IPS-NIHi11 (cell line): ENCODE data around the gene ETFA.
"Not testable (repeated sequence)": the region's sequence is repeated elsewhere in the genome, so short reads cannot be mapped to it uniquely, and the experiment has no call there.

ENCODE experiments used
- DNase-seq: peaks from one replicate; pipeline ENCODE4 v3.0.0; 2012; ENCODE audit warnings: mixed read lengths, low spot score

Gene ETFA

DNA sequence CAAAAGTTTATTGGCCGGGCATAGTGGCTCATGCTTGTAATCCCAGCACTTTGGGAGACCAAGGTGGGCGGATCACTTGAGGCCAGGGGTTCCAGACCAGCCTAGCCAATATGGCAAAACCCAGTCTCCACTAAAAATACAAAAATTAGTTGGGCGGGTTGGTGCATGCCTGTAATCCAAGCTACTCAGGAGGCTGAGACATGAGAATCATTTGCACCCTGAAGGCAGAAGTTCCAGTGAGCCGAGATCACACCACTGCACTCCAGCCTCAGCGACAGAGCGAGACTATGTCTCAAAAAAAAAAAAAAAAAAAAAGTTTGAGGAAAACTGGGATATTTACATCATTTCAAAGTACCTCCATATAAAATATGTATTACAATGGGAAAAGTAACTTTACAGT, 40.4 kb downstream of the ETFA start:
- no peak for DNase-seq

DNA sequence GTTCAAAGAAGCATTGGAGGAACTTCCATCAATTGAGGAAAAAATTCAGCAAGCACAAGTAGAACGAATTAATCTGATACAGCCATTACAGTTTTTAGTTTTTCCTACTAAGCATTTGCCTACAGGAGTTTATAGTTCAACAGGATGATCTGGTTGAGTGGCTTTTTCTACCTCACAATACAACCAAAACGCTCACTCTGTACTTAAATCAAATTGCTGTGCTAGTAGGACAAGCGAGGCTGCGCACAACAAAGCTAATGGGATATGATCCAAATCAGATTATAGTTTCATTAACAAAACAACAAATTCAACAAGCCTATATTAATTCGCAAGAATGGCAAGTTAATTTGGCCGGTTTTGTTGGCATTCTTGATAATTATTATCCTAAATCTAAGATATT, 44.2 kb downstream of the ETFA start:
- DNase-seq = no peak

DNA sequence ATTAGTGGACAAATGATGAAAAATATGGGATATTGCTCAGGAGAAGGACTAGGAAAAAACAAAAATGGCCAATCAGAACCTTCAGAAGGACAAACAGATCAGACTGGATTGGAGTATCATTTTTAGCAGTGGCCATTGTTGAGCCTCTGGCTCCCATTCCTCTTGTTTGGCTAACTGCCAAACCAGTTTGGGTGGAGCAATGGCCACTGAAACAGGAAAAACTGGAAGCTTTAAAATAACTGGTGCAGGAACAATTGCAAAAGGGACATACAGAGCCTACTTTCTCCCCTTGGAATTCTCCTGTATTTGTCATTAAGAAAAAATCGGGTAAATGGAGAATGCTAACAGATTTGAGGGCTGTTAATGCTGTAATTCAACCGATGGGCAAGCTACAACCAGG, 45.5 kb downstream of the ETFA start:
- DNase-seq = not testable (repeated sequence)

DNA sequence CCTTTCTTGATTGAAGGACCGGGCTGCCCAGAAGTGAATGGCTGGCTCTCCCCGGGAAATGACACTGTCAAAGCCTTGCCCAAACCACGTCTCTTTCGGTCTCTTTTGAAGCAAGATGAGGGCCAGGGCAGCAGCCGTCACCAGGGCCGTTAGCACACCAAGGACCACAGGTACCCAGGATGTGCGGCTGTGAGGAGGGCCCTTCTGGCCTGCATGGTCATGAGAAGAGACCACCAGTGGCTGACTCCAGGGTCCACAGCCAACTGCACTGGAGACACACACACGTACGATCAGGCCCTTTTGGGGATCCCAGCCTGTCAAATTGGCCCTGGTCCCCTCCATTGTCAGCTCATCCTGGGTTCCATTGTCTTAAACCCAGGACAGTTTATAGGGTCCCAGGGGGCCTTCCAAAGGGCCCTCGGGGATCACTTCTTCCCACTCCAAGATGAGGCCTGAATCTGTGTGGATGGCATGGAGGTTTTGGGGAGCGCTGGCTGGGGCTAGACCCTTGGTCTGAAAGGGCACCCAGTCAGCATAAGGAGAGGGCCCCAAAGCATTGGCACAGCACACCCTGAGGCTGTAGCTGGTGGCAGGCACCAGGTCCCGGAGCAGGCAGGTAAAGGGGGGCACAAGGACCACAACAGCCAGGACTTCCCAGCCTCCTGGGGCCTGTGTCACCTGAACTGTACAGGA, 50.9 kb downstream of the ETFA start:
- DNase-seq = no peak

DNA sequence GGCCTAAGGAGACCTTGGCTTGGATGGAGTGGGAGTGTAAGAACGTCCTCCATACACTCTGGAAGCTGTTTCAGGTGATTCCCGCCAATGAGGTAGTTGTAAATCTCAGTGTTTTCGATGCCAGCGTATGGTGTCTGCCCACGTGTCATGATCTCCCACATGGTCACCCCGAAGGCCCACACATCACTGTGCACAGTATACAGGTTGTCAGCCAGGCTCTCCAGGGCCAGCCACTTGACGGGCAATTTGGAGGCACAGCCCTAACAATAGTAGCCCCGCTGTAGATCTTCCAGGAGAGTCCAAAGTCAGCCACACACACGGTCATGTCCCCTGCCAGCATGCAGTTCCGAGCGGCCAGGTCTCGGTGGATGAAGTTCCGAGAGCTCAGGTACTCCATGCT, 51.9 kb downstream of the ETFA start:
- DNase-seq = no peak

DNA sequence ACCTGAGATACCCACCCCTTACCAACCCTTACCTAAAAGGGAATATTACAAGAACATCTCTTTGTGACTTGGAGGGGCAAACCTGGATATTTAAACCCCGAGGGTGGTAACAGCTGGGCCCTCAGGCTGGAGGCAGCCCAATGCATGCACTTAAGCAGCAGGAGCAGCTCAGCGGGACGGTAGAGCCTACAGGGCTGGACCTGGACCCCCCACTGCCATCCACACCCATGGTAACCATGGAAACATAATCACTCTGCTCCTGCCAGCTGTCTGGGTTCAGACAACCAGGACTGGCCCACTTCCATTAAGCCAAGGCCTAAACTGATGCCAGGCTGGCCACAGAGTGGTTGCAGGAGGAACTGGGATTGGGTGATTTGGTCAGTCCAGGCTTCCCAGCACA, 52.8 kb downstream of the ETFA start:
- no peak for DNase-seq

DNA sequence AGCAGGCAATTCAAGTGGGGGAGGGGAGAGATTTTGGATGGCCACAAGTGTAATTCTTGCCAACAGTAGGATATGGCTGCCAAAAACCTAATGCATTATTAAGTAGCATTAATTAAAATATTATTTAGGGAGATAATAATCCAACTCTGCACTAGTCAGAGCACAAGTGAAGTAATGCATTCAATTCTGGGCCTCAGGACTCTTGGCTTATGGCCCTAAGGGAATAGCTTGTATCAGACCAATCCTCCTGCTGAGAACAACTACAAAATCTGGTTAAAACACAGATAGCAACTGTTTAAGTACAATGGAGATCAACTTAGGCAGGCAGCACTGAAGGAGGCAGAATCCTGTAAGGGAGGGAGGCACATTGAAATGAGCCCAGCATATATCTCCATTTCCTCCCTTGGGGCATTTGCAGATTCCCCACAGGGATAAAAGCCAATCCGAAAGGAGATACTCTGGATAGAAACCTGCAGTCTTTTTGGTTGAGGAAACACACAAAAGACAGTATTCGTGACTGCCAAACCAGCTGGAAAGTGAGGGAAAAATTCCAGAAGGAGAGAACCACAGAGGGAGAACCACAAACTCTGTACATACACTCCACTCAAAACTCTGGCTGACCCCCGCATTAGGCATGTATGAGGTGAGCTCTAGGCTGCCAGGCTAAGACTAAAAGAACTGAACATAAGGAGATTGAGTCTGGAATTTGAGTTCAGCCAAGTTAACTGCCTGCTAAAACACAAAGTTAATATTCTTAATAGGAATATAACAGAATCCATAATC, 57.4 kb downstream of the ETFA start:
- peak; percentile 38 for DNase-seq

DNA sequence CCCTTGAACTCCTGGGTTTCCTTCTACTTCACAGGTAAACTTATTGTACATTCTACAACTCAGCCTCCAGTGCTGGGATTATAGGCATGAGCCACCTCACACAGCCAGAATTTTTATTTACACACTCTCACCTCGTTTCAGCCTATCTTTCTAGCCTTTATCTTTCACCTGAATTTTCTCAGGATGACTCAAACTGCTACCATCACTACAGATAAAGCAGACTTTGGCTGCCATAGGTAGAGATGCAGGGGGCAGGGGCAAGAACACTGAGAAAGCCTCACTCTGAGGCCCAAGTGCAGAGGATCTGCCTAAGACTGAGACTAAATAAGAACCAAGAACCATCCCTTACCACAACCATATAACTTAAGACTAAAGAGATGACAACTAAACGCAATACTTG, 59.0 kb downstream of the ETFA start:
- no peak for DNase-seq

DNA sequence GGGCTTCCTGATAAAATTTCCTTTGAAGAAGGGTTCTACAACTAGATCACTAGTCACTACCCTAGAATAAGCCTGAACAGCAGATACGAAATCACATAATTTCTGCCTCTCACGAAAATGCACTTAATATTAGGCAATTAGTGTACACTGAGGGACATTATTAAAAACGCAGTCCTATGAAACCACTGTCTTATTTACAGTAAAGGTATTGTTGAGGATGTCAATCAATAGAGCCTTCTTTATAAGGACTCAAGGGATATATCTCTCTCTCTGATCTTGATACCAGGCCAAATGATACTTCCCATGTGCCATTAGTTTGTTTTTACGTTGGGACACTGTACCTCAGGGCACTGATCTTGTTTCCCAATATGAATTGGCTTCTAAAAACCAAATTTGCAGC, 59.6 kb downstream of the ETFA start:
- DNase-seq = no peak

DNA sequence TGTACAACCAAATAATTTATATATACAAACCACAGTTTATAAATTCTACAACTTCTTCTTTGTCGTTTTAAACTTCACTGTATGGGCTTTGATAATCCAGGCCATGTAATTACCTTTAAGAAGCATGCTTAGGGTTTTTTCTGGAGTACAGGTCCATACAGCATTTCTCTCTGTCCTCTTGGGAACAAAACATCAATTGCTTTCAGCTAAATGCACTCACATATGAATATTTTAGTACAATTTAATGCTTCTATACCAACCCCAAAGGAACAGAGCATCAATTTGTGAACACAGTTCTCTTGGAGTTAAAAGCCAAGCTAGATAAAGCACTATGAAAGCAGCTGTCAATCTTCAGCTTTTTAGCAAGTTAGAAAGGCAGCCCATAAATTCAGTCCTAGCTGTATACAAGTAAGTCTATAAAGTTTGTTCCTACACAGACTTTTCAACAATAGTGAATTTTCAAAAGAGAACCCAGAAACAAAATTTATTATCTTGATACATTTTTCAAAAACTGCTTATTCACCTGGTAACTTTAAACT, 66.1 kb downstream of the ETFA start:
- DNase-seq = no peak

DNA sequence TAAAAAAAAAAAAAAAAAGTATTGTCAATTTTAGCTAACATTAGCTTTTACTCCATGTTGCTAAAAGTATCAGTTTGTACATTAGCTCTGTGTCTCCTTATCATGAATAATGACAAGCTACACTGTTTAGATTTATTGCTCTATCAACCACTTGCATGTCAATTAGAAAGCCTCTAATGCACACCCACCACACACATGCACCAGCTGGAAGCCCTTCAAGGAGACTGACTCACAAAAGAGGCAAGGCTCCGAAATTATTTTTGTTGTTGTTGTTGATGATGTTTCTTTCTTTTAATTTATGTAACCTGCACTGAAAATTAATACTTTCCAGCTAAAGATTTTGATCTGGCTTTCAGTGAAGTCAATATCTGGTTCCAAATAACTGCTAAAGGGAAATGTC, 71.5 kb downstream of the ETFA start:
- no peak for DNase-seq

DNA sequence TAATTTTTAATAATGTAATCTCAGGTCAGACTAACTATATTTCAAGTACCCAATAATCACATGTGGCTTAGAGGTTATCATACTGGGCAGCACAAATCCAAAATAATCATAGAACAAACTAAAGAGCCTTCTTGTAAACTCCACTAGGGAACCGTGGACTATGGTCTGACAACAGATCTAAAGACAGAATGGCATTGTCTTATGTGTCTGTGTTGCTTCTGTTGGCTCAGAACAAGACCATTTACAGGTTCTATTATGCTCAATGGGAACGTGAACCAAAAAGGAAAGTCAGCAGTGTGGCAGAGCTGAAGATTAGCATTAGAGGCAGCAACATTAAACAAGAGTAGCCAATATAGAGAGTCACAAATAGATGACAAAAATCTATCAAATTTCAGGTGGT, 74.9 kb downstream of the ETFA start:
- no peak for DNase-seq

DNA sequence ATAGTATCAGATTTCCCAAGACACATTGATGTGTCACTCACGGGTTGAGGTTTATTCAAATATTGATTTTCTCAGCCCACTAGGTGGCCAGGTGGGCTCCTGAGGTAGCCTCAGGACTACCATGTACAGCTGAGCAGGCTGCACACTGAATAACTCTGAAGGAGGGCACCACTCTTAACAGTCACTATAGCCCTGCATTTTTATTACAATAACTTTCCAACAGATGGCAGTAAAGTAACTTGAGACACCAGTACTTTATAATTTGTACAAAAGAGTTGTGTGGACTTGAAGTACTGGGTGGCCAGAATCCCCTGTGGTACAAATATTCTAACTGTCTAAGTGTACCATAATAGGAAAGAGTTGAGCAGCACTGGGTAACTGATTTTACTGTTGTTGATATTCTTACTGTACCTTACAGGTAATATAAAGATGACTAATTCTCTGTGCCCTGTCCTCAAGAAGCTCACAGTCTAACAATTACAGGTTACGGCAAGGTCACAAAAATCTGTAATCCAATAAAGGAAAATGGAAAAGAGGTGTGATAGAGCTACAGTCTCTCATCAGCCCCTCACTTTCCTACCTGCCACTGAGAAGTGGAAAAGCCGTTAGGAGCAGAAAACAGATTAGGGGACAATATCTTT, 76.0 kb downstream of the ETFA start:
- peak; percentile 26 for DNase-seq

DNA sequence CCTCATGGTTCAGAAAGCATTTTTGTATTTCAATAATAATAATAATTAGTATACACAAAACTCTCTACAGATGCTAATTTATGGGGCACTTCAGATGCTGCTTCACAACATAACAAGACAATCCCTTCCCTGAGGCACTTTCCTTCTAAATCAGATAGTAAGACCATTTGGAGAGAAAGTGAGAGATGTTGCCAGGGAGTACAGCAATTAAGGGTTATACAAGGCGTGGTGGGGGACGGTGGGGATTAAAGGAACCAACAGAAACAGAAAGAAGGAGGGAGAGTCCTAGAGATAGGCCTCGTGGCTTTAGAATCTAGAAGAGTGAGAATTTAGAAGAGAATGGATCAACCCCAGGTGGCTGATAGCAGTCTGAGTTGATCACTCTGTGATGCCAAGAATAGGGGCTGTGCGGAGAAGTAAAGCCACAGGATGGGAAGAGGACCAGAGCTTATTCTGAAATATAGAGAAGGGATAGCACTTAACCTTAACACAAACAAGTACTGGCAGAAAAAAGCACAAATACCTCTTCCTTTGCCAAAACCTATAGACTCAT, 76.9 kb downstream of the ETFA start:
- DNase-seq = no peak

DNA sequence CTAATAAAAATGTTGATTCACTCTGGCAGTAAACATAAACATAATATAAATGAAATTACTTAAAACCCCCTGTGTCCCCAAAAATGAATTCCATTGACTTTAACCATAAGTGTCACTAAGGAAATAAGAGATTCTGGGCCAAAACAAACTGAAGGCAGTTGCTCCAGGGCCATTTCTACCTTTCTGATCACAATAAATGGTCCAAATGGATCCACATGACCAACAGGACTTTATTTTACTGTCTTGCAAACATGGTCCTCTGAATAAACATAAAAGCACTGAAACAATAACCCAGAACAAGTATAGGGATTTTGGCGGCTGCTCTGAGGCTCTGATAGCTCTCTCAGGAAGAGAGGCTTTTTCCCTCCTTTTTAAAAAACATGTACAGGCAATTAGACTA, 77.3 kb downstream of the ETFA start:
- no peak for DNase-seq

DNA sequence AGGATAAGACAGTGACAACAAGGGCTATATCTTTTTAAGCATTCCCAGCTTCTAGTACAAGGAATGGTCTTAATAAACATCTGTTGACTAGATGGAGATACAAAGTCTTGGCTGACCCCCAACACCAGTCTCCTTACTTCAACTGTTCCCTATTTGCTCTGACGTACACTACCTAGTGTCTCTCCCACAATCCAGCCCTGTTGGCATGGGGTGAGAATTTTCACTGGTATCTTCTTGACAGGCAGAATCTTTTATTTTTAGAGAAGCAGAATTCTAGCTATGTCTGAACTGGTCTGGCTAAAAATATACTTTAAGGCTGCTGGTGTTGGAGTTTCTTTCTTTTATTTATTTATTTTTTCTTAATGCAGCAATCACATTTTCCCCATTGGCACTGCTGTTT, 82.0 kb downstream of the ETFA start:
- DNase-seq = no peak

DNA sequence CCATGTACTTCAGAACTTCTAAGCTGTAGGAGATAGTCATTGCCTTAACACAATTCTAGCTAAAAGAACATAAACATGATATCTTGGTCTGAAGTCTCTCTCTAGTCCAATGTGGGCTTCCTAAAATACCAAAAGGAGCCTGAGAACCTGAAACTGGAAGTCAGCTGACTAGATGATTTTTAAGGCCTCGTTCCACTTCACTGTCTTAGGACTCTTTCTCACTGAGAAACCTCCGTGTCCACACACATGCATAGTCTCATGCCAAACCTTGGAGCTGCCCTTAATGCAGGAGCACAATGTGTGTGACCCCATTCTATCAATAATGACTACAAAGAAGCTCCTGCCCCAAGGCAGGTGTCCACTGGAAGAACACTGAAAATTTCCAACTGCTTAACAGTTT, 87.7 kb downstream of the ETFA start:
- DNase-seq = no peak

DNA sequence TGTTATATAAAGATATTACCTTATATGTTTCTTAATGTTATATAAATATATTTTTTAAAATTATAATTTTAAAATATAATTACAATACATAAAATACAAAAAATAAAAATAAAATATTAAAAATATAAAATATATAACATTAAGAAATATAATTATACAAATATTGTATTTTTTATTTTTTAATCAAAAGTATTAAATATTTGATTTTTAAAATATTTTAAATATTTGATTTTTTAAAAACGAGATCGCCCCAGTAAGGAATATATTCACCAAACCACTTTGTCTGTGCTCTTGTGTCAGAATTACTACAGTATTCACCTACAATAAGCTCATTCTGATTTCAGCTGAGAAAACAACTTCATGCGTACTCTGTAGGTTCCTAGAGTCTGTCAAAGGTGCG, 89.1 kb downstream of the ETFA start:
- no peak for DNase-seq

DNA sequence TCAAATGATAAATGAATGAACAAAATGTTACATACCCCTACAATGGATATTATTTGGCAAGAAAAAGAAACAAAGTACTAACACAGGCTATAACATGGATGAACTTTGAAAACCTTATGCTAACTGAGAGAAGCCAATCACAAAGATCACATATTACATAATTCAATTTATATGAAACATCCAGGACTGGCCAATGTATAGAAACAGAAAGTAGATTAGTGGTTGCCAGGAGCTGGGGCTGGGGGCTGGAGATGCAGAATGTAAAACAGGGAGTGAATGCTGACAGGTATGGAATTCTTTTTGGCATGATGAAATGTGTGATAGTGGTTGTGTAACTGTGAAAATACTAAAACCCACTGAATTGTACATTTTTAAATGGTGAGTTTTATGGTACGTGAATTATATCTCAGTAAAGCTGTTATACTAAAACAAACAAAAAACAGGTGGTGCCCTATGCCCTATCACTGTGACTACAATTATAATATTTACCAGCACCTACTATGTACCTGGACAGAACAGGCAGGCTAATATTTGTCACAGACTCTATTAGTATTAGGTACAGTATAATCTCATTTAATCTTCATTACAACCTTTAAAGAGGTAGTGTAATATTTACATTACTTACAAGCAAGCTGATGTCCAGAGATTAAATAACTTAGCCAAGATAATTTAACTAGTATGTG, 90.0 kb downstream of the ETFA start:
- DNase-seq = no peak

DNA sequence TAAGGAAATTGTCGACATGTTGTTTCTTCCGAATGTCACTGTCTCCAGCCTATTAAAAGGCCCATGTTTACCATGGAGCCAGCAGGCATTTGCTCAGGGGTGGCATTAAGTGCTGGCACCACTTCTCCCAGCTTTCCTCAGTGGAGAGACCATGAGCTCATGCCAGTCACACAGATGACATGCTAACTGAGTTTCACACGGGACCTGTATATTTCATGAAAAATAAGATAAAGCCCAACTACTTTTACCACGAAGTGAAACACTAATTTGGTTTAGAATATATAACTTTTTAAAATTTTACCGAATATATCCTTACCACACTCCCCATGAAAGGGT, 93.4 kb downstream of the ETFA start:
- DNase-seq = no peak

DNA sequence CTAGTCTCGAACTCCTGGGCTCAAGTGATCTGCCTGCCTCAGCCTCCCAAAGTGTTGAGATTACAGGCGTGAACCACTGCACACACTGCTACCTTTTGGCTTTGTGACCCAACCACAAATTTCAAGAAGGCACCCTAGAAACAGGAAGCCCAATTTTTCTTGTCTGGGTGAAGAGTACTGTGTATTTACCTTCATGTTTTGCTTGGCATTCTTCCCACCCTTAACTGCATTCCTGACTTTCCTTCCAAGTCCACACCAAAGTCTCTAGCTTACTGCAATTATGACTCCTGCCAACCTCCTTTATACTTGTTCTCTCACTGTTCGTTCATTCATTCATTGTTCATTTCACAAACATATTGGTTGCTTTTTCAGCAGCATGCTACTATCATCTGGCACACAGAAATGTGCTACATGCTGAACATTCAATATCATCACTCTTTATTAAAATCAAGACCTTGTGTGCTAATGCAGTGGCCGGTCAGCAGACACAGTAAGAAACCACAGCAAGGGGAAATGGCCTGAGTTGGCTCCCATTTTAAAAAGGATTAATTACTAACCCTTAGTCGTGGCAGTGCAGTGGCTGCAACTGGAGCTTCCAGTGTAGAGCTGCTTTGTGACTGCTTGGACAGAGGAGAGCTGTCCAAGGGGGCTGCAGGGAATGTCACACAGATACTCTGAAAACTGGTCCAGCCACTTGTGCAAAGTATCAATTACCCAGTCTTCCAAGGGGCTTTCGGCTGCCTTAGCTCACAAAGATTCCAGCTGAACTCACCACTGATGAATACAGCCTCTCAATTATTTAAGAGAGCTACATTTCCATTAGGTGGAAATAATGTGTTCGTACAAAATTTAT, 94.0 kb downstream of the ETFA start:
- DNase-seq = no peak
